Measurements from ENCODE around the gene EFCAB6. TPM values are rescaled to one million over a fixed set of nuclear protein-coding genes. Genes with fewer than 3 reads are reported as not detected.

Gene EFCAB6
- total RNA-seq, 3 donors from 2014 or later: 3.0 to 9.8 (median 5.9) TPM

GRCh38 chr22:43520632-43521039 lies 291.5 kb downstream of the EFCAB6 start:
- H3K27me3 ChIP-seq: no peaks in the 10 kb centered on the region
- intact Hi-C loops (cut with DNase I; ENCODE audit: low total_unique reads): no loop called here
- H3K27ac ChIP-seq: no peak overlapping the region
- no peaks in the 10 kb centered on the region for H3K36me3 ChIP-seq
- TF ChIP-seq POLR2A (IDR thresholded peaks at IDR 0.05): no peak
- no peak for TF ChIP-seq CTCF (IDR thresholded peaks at IDR 0.05)
- TF ChIP-seq POLR2AphosphoS5 (IDR thresholded peaks at IDR 0.05): no peak
- H3K4me3 ChIP-seq: no peak overlapping the region
- no peaks in the 10 kb centered on the region for H3K4me1 ChIP-seq
- H3K9me3 ChIP-seq: no peaks in the 10 kb centered on the region
- DNase-seq (ENCODE audit: low spot score in 2 of 2): no peak

GRCh38 chr22:43516996-43517635 lies 295.0 kb downstream of the EFCAB6 start:
- no peaks in the 10 kb centered on the region for H3K27me3 ChIP-seq
- H3K4me3 ChIP-seq: no peak overlapping the region
- no peaks in the 10 kb centered on the region for H3K9me3 ChIP-seq
- no peaks in the 10 kb centered on the region for H3K4me1 ChIP-seq
- H3K36me3 ChIP-seq: no peaks in the 10 kb centered on the region
- DNase-seq (ENCODE audit: low spot score in 2 of 2): no peak
- no peak overlapping the region for H3K27ac ChIP-seq
- intact Hi-C loops (cut with DNase I; ENCODE audit: low total_unique reads): no loop called here
- TF ChIP-seq POLR2A (IDR thresholded peaks at IDR 0.05) (no peak), POLR2AphosphoS5 (IDR thresholded peaks at IDR 0.05) (no peak), CTCF (IDR thresholded peaks at IDR 0.05) (no peak)

- Histone ChIP-seq H3K36me3 (no peaks in the 10 kb centered on the region), H3K4me1 (no peaks in the 10 kb centered on the region), H3K9me3 (no peaks in the 10 kb centered on the region), H3K4me3 (no peak overlapping the region), H3K27ac (no peak overlapping the region), H3K27me3 (no peaks in the 10 kb centered on the region)
- no peak for DNase-seq (ENCODE audit: low spot score in 2 of 2)
- intact Hi-C loops (cut with DNase I; ENCODE audit: low total_unique reads): no loop called here
- no peak for TF ChIP-seq CTCF (IDR thresholded peaks at IDR 0.05)
- no peak for TF ChIP-seq POLR2AphosphoS5 (IDR thresholded peaks at IDR 0.05)
- no peak for TF ChIP-seq POLR2A (IDR thresholded peaks at IDR 0.05)
These were observed 295.7 kb downstream of the EFCAB6 start for GRCh38 chr22:43516386-43516785.

GRCh38 chr22:43515902-43516301 lies 296.2 kb downstream of the EFCAB6 start:
- Histone ChIP-seq H3K27ac (no peak overlapping the region), H3K27me3 (no peaks in the 10 kb centered on the region), H3K4me1 (no peaks in the 10 kb centered on the region), H3K9me3 (no peaks in the 10 kb centered on the region), H3K36me3 (no peaks in the 10 kb centered on the region), H3K4me3 (no peak overlapping the region)
- intact Hi-C loops (cut with DNase I; ENCODE audit: low total_unique reads): no loop called here
- TF ChIP-seq CTCF (IDR thresholded peaks at IDR 0.05) (no peak), POLR2AphosphoS5 (IDR thresholded peaks at IDR 0.05) (no peak), POLR2A (IDR thresholded peaks at IDR 0.05) (no peak)
- DNase-seq (ENCODE audit: low spot score in 2 of 2): no peak

- no peaks in the 10 kb centered on the region for H3K27me3 ChIP-seq
- H3K36me3 ChIP-seq: no peaks in the 10 kb centered on the region
- H3K4me1 ChIP-seq: no peaks in the 10 kb centered on the region
- no peak overlapping the region for H3K27ac ChIP-seq
- no peak overlapping the region for H3K4me3 ChIP-seq
- intact Hi-C loops (cut with DNase I; ENCODE audit: low total_unique reads): no loop called here
- no peak for DNase-seq (ENCODE audit: low spot score in 2 of 2)
- TF ChIP-seq POLR2A (IDR thresholded peaks at IDR 0.05): no peak
- TF ChIP-seq POLR2AphosphoS5 (IDR thresholded peaks at IDR 0.05): no peak
- no peak for TF ChIP-seq CTCF (IDR thresholded peaks at IDR 0.05)
- no peaks in the 10 kb centered on the region for H3K9me3 ChIP-seq
These were observed 296.7 kb downstream of the EFCAB6 start for GRCh38 chr22:43515411-43515810.

Measured in breast epithelium (tissue), 4 donors.